Progenitor cell of endocrine pancreas (in vitro differentiated cells): ENCODE data around the gene LRFN2. TPM values are rescaled to one million over a fixed set of nuclear protein-coding genes. Genes with fewer than 3 reads are reported as not detected.

ENCODE experiments used
- DNase-seq: peaks from one replicate; pipeline ENCODE4 v3.0.0; 2021; ENCODE audit warnings: low spot score; ENCODE audit not compliant: unreplicated experiment
- H3K27ac Mint-ChIP-seq: 2 replicates; pipeline ENCODE4 v1.8.0; 2021; ENCODE audit warnings: mild to moderate bottlenecking, moderate library complexity, mixed read lengths
- H3K27me3 Mint-ChIP-seq: 2 replicates; pipeline ENCODE4 v1.8.0; 2021; ENCODE audit warnings: mixed read lengths
- H3K36me3 Mint-ChIP-seq: 2 replicates; pipeline ENCODE4 v1.8.0; 2022; ENCODE audit warnings: mixed read lengths; ENCODE audit not compliant: insufficient read depth
- H3K4me1 Mint-ChIP-seq: 2 replicates; pipeline ENCODE4 v1.8.0; 2021; ENCODE audit warnings: low read depth, mixed read lengths
- H3K4me3 Mint-ChIP-seq: 2 replicates; pipeline ENCODE4 v1.8.0; 2021; ENCODE audit warnings: low read depth, mild to moderate bottlenecking, moderate library complexity, mixed read lengths
- H3K9me3 Mint-ChIP-seq: 2 replicates; pipeline ENCODE4 v1.8.0; 2021; ENCODE audit warnings: low read depth, mixed read lengths
- CTCF ChIP-seq: fragments of 200-600 bp; sonication (generic); IDR thresholded peaks from one replicate; pipeline ENCODE4 v1.5.0; 2021; ENCODE audit warnings: antibody characterized with exemption, mild to moderate bottlenecking; ENCODE audit not compliant: unreplicated experiment
- total RNA-seq: library from RNA; stranded (reverse); gene quantifications from 2 replicates; pipeline ENCODE4 v1.2.1, GENCODE V29; 2021

Gene LRFN2
- total RNA-seq, 1 donor from 2014 or later, result 0.14 TPM

- no peaks in the 10 kb centered on the region for H3K4me1 Mint-ChIP-seq
- no peaks in the 10 kb centered on the region for H3K36me3 Mint-ChIP-seq
- no peak for DNase-seq
- no peak for TF ChIP-seq CTCF
- no peak overlapping the region for H3K4me3 Mint-ChIP-seq
- peaks cover 7% of the 10 kb centered on the region for H3K27me3 Mint-ChIP-seq
- no peak overlapping the region for H3K27ac Mint-ChIP-seq
- H3K9me3 Mint-ChIP-seq, result no peaks in the 10 kb centered on the region
Measured at GRCh38 chr6:40376113-40376650, 211.0 kb downstream of the LRFN2 start.

DNA sequence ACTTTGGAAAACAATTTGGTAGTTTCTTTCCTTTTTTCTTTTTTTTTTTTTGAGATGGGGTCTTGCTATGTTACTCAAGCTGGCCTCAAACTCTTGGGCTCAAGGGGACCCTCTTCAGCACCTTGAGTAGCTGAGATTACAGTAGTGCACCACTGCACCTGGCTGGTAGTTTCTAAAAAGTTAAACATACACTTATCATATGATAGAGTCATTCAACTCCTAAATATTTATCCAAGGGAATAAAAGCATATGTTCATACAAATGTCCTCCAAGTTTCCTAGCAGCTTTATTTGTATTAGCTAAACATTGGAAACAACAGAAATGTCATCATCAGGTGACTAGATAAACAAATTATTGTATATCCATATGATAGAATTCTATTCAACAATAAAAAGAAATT lies 213.9 kb downstream of the LRFN2 start:
- no peaks in the 10 kb centered on the region for H3K36me3 Mint-ChIP-seq
- H3K27me3 Mint-ChIP-seq, result no peaks in the 10 kb centered on the region
- no peak overlapping the region for H3K27ac Mint-ChIP-seq
- no peak for DNase-seq
- H3K4me1 Mint-ChIP-seq, result no peaks in the 10 kb centered on the region
- no peak for TF ChIP-seq CTCF
- no peaks in the 10 kb centered on the region for H3K9me3 Mint-ChIP-seq
- H3K4me3 Mint-ChIP-seq, result no peak overlapping the region

GRCh38 chr6:40371621-40372020 lies 215.5 kb downstream of the LRFN2 start:
- no peak for TF ChIP-seq CTCF
- peaks cover 3% of the 10 kb centered on the region for H3K9me3 Mint-ChIP-seq
- H3K36me3 Mint-ChIP-seq, result no peaks in the 10 kb centered on the region
- H3K27ac Mint-ChIP-seq, result no peak overlapping the region
- no peaks in the 10 kb centered on the region for H3K27me3 Mint-ChIP-seq
- no peak for DNase-seq
- H3K4me3 Mint-ChIP-seq, result no peak overlapping the region
- H3K4me1 Mint-ChIP-seq, result no peaks in the 10 kb centered on the region

DNA sequence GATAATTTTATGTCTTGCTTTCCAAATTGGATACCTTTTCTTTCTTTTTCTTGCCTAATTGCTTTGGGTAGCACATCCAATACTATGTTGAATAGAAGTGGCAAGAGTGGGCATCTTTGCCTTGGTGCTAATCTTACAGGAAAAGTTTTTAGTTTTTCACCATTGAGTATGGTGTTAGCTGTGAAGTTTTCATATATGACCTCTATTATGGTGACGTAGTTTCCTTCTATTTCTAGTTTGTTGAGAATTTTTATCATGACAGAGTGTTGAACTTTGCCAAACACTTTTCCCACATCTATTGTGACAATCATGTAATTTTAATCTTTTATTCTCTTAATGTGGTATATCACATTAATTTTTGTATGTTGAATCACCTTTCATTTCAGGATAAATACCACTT lies 216.1 kb downstream of the LRFN2 start:
- Mint-ChIP-seq H3K4me3 (no peak overlapping the region), H3K9me3 (peaks cover 6% of the 10 kb centered on the region), H3K27me3 (no peaks in the 10 kb centered on the region), H3K4me1 (no peaks in the 10 kb centered on the region), H3K36me3 (no peaks in the 10 kb centered on the region), H3K27ac (no peak overlapping the region)
- TF ChIP-seq CTCF, result no peak
- DNase-seq, result no peak

DNA sequence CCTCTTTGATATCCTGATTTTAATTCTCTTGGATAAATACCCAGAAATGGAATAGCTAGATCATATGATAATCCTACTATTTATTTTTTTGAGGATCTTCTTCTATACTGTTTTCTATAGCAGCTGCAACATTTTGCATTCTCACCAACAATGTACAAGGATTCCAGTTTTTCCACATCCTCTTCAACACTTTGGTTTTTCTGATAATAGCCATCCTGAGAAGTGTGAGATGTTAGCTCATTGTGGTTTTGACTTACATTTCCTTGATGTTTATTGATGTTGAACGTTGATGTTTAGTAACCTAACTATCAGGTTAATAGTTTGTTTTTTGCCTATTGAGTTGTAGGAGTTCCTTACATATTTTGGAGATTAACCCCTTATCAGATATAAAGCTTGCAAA lies 217.3 kb downstream of the LRFN2 start:
- Mint-ChIP-seq H3K36me3 (no peaks in the 10 kb centered on the region), H3K27ac (no peak overlapping the region), H3K4me3 (no peak overlapping the region), H3K27me3 (no peaks in the 10 kb centered on the region), H3K9me3 (peaks cover 6% of the 10 kb centered on the region), H3K4me1 (no peaks in the 10 kb centered on the region)
- no peak for DNase-seq
- no peak for TF ChIP-seq CTCF
